HEK293 (cell line): ENCODE data around the gene PADI2.
A peak's percentile ranks its signal among the peaks of the same experiment; 100 is the strongest.

Experiments
- CTCF ChIA-PET: fragments of 350-600 bp; formaldehyde crosslinking; extraction: SDS; loops from one replicate; lab custom pipeline; 2021; ENCODE audit warnings: antibody characterized with exemption; lab: Yijun Ruan, JAX
- POLR2A ChIA-PET: fragments of 300-600 bp; formaldehyde crosslinking; extraction: SDS; loops from one replicate; lab custom pipeline; 2020; ENCODE audit warnings: antibody characterized with exemption, inconsistent platforms; lab: Yijun Ruan, JAX
- H3K27ac ChIP-seq: fragments of 200-500 bp; sonication (Bioruptor generic); 2 replicates; pipeline ENCODE4 v1.5.1; 2014; ENCODE audit warnings: low read depth, low read length, control low read depth, inconsistent platforms; ENCODE audit errors: extremely low read depth
- H3K36me3 ChIP-seq, 2 experiments: fragments of 200-500 bp in 1 of 2; sonication (Bioruptor generic) in 1 of 2; 1 replicate in 1 of 2; 2 replicates in 1 of 2; pipeline ENCODE4 v1.5.1; 2014 to 2017; ENCODE audit warnings: inconsistent platforms in 2 of 2, low read length in 2 of 2; ENCODE audit not compliant: control insufficient read depth in 2 of 2, insufficient read depth in 1 of 2
- H3K4me1 ChIP-seq: fragments of 200-500 bp; sonication (Bioruptor generic); 2 replicates; pipeline ENCODE4 v1.5.1; 2014; ENCODE audit warnings: mild to moderate bottlenecking, low read length, inconsistent platforms; ENCODE audit not compliant: control insufficient read depth, insufficient read depth
- H3K4me3 ChIP-seq: 2 replicates; pipeline ENCODE4 v1.5.1; 2011; ENCODE audit warnings: low read depth, mild to moderate bottlenecking, control low read depth, low read length, moderate library complexity
- H3K9me3 ChIP-seq: fragments of 200-500 bp; sonication (Bioruptor generic); 2 replicates; pipeline ENCODE4 v1.5.1; 2014; ENCODE audit warnings: low read depth, low read length, inconsistent platforms; ENCODE audit not compliant: control insufficient read depth, insufficient read depth
- EGR2 ChIP-seq: fragments of 450-650 bp; formaldehyde crosslinking; IDR thresholded peaks from 2 replicates; pipeline ENCODE4 v1.5.1; 2016; ENCODE audit warnings: low read depth, missing biosample characterization, missing genetic modification characterization
- HOXA7 ChIP-seq: sonication (generic); formaldehyde crosslinking; IDR thresholded peaks from 2 replicates; pipeline ENCODE4 v1.8.1; 2022; ENCODE audit warnings: missing genetic modification reagents, borderline replicate concordance
- HOXC10 ChIP-seq: sonication (generic); formaldehyde crosslinking; IDR thresholded peaks from 2 replicates; pipeline ENCODE4 v1.8.1; 2023; ENCODE audit warnings: mild to moderate bottlenecking, missing genetic modification reagents
- KLF16 ChIP-seq: fragments of 450-650 bp; formaldehyde crosslinking; IDR thresholded peaks from 2 replicates; pipeline ENCODE4 v1.5.1; 2017; ENCODE audit warnings: missing biosample characterization, missing genetic modification characterization
- PATZ1 ChIP-seq: fragments of 450-650 bp; formaldehyde crosslinking; IDR thresholded peaks from 2 replicates; pipeline ENCODE4 v1.5.1; 2016; ENCODE audit warnings: missing biosample characterization, missing genetic modification characterization
- PRDM4 ChIP-seq: fragments of 450-650 bp; formaldehyde crosslinking; IDR thresholded peaks from 2 replicates; pipeline ENCODE4 v1.5.1; 2017; ENCODE audit warnings: missing biosample characterization, missing genetic modification characterization
- ZBTB17 ChIP-seq: fragments of 450-650 bp; formaldehyde crosslinking; IDR thresholded peaks from 2 replicates; pipeline ENCODE4 v1.5.1; 2016; ENCODE audit warnings: missing biosample characterization, missing genetic modification characterization
- ZBTB49 ChIP-seq: fragments of 450-650 bp; formaldehyde crosslinking; IDR thresholded peaks from 2 replicates; pipeline ENCODE4 v1.5.1; 2016; ENCODE audit warnings: missing biosample characterization, missing genetic modification characterization, low read depth
- ZNF155 ChIP-seq: fragments of 450-650 bp; formaldehyde crosslinking; IDR thresholded peaks from 2 replicates; pipeline ENCODE4 v1.5.1; 2016; ENCODE audit warnings: missing biosample characterization, missing genetic modification characterization
- ZNF26 ChIP-seq: fragments of 450-650 bp; formaldehyde crosslinking; IDR thresholded peaks from 2 replicates; pipeline ENCODE4 v1.5.1; 2016; ENCODE audit warnings: missing biosample characterization, missing genetic modification characterization
- ZNF341 ChIP-seq: fragments of 450-650 bp; formaldehyde crosslinking; IDR thresholded peaks from 2 replicates; pipeline ENCODE4; 2016; ENCODE audit warnings: low read depth, missing biosample characterization, missing genetic modification characterization
- ZNF423 ChIP-seq: fragments of 450-650 bp; formaldehyde crosslinking; IDR thresholded peaks from 2 replicates; pipeline ENCODE4 v1.5.1; 2016; ENCODE audit warnings: missing biosample characterization, missing genetic modification characterization
- ZNF571 ChIP-seq: fragments of 450-650 bp; formaldehyde crosslinking; IDR thresholded peaks from 2 replicates; pipeline ENCODE4 v1.5.0; 2017; ENCODE audit warnings: missing biosample characterization, missing genetic modification characterization
- ZNF791 ChIP-seq: fragments of 450-650 bp; formaldehyde crosslinking; IDR thresholded peaks from 2 replicates; pipeline ENCODE4 v1.5.1; 2016; ENCODE audit warnings: missing biosample characterization, missing genetic modification characterization
- TF ChIP-seq, protein P1 (sequence below): fragments of 450-650 bp; formaldehyde crosslinking; IDR thresholded peaks from 2 replicates; pipeline ENCODE4 v1.5.1; 2016; ENCODE audit warnings: missing biosample characterization, missing genetic modification characterization

The PADI2 gene

DNA sequence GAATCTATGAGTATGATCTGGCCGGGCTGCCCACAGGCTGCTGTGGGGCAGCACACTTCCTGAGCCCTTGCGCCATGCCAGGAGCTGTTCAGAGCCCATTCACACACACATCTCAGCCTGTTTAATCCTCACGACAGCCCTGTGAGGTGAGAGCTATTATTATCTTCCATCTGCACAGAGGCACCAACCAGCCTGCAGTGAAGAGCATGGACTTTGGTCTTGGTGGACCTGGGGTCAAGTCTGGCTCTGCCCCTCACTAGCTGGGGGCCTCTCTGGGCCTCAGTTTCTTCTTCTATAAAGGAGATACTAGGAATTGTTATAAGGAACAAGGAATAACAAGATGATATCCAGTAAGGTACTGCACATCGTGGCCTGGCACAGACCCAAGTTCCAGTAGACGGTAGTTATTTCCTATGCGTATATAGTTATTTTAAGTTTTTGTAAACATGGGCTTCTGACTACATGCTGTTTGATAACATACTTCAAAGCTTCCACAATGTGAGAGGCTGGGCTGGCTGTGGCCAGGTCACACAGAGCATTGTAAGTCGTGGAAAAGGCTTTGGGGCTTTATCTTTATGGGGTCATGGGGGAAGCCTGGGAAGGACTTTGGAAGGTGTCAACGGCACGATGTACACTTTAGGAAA lies 3.4 kb upstream of the PADI2 start (continued):
- TF ChIP-seq, protein P1, sequence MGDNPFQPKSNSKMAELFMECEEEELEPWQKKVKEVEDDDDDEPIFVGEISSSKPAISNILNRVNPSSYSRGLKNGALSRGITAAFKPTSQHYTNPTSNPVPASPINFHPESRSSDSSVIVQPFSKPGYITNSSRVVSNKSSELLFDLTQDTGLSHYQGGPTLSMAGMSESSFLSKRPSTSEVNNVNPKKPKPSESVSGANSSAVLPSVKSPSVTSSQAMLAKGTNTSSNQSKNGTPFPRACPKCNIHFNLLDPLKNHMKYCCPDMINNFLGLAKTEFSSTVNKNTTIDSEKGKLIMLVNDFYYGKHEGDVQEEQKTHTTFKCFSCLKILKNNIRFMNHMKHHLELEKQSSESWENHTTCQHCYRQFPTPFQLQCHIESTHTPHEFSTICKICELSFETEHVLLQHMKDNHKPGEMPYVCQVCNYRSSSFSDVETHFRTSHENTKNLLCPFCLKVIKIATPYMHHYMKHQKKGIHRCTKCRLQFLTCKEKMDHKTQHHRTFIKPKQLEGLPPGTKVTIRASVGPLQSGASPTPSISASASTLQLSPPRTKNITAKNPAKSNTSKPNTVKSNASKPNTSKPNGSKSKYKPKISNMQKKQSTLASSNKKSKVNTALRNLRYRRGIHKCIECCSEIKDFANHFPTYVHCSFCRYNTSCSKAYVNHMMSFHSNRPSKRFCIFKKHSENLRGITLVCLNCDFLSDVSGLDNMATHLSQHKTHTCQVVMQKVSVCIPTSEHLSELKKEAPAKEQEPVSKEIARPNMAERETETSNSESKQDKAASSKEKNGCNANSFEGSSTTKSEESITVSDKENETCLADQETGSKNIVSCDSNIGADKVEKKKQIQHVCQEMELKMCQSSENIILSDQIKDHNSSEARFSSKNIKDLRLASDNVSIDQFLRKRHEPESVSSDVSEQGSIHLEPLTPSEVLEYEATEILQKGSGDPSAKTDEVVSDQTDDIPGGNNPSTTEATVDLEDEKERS: no peak
- TF ChIP-seq ZNF26 (tag by site-specific recombination) (no peak), PATZ1 (tag by site-specific recombination) (0 out of 2 replicates have a peak, but pooled peaks have one; percentile 13), KLF16 (tag by site-specific recombination) (no peak), ZNF791 (tag by site-specific recombination) (no peak), PRDM4 (tag by site-specific recombination) (no peak), ZNF423 (tag by site-specific recombination) (no peak), ZBTB17 (tag by site-specific recombination) (0 out of 2 replicates have a peak, but pooled peaks have one; percentile 32), HOXA7 (CRISPR knock-in tag) (no peak), ZNF571 (tag by site-specific recombination) (no peak), ZBTB49 (tag by site-specific recombination) (no peak), HOXC10 (CRISPR knock-in tag) (no peak), ZNF155 (tag by site-specific recombination) (no peak)

GRCh38 chr1:17121881-17122280 lies 2.6 kb upstream of the PADI2 start:
- H3K4me1 ChIP-seq: peaks cover 17% of the 10 kb centered on the region
- peak; percentile 47 for TF ChIP-seq ZNF341 (tag by site-specific recombination)
- no peak for TF ChIP-seq EGR2 (tag by site-specific recombination)
- H3K27ac ChIP-seq: peak overlapping the region; percentile 36; the same call in 1 of the 2 replicates
- H3K9me3 ChIP-seq: no peaks in the 10 kb centered on the region
- ChIA-PET CTCF (interaction anchor here (0.5 to 13.2 kb wide), 11 partner anchors 10 to 320 kb away, joined by 3 to 281 read pairs (median 4); no protein-coding TSS in a partner anchor), POLR2A (no interaction called here)
- no peak overlapping the region for H3K4me3 ChIP-seq
- H3K36me3 ChIP-seq: no peaks in the 10 kb centered on the region
